G401.6 (cell line): Measurements from ENCODE around the gene PTPRN2.
"Not testable (repeated sequence)": the region's sequence is repeated elsewhere in the genome, so short reads cannot be mapped to it uniquely, and the experiment has no call there.

ENCODE experiments used
- FAIRE-seq: peaks from 2 replicates; lab custom pipeline; 2012; peaks lifted over from hg19 to GRCh38; lab: Jason Lieb, UNC

PTPRN2 gene

DNA sequence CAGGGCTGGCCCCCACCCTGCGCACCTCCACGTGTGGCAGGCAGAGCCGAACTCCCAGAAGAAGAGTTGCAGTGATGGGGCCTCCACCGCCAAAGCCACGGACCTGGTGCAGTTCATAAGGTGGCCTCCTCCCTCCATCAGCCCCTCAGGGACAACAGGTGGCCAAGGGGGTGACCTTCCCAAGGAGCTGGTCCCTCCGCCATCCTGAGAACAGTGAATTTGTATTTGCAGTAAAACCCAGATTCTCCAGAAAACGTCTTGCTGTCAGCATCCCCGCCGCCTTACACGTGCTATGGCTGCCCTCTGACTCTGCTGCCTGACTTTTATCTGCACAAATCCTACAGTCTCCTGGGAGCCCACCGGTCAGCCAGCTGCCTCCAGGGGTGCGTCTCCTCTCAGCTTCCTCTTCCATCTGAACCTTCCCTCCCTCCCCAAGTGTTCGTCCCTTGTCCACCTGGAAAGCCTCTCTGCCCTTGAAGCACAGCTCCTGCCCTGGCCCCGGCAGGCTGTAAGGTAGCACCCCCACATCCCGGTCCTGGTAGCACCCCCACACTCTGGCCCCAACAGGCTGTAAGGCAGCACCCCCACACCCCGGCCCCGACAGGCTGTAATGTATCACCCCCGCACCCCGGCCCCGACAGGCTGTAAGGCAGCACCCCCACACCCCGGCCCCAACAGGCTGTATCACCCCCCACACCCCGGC is 311.8 kb downstream of the PTPRN2 start:
- FAIRE-seq: no peak

DNA sequence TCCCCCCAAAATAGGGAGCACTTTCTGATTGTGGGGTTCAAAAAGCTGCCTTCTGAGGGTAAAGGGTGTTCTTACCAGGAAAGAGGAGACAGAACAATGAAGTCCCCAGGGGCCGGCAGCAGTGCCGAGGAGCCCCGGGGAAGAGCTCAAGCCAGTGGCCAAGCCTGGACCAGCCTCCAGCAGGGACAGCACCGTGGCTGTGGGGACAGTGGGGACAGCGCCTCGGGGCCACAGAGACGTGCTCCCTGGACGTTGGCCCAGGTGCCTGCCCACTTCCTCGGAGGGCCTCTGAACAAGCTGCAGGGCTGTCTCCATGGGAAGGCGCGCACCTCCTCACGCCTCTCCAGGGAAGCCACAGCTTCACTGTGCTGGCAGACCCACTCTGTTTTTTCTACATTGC is 312.6 kb downstream of the PTPRN2 start:
- no peak for FAIRE-seq

DNA sequence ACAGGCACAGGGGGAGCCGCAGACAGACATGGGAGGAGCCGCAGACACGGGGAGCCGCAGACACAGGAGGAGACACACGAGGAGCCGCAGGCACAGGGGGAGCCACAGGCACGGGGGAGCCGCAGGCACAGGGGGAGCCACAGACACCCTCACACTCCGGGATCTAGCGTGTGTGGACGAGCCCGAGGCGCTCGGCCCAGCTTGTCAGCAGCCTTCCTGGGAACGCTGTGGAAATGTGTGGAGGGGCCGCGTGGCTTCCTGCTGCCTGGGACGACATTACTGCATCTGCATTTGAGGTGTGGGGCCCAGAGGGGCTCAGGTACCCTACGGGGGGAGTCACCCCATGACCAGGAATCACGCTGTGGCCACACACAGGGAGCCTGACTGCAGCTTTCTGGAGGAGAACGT is 313.2 kb downstream of the PTPRN2 start:
- no peak for FAIRE-seq

GRCh38 chr7:158273756-158274342 is 313.8 kb downstream of the PTPRN2 start:
- not testable (repeated sequence) for FAIRE-seq

DNA sequence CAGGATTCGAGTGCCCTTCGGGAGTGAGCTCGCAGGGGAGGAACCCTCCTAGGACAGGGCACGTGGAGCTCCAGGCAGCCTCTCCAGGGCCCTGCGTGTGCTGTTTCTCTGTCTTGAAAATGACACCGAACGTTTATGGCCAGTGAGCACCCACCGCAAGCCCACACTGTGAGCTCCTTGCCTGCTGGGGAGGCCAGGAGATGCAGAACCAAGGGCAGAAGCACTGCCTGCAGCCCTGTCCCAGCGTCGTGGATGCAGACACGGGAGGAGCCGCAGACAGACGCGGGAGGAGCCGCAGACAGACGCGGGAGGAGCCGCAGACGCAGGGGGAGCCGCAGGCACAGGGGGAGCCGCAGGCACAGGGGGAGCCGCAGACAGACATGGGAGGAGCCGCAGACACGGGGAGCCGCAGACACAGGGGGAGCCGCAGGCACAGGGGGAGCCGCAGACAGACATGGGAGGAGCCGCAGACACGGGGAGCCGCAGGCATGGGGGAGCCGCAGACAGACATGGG is 314.4 kb downstream of the PTPRN2 start:
- no peak for FAIRE-seq

DNA sequence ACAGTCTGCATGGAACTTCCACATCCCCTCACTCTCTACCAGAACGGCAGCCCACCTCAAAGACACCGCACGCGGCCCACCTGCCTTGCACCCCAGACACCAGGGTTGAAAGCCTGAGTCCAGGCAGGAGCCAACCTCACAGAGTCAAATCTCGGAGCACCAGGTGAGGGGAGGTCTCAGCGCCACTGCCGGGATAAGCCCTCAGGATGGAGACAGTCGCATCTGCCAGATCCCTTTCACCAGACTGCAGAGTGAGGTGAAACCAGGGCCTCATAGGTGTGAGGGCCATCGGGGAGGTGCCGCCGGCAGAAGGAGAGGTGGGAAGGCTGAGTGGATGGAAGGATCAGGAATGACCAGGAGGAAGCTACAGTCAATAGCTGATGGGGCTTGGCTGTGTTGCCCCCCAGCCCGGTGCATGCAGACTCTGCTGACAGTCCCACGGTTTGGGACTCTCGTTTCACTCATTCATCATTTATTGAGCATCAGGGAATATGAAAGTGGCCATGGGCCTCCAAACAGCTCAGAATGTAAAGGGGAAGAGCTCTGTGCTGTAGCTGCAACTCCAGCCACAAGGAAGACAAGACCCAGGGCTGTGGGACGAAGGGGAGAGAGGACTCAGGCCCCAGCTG is 315.0 kb downstream of the PTPRN2 start:
- FAIRE-seq: no peak

DNA sequence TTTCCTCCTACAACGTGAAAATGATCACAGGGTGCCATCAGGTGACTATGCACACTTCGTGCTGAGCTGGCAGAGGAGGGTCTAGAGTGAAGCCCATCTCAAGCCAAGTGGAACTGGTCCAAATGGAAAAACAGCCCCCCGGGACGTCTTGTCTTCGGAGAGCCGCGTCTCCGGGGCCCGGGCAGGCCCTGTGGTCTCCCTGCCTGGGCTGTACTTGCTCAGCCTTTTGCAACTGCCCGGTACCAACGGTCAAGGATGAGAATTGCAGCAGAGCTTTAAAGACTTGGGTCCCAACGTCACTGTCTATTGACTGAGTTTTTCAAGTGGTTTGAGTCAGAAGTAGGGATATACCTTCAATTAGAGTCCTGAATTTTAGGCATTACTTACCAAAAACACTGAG is 315.5 kb downstream of the PTPRN2 start:
- no peak for FAIRE-seq

DNA sequence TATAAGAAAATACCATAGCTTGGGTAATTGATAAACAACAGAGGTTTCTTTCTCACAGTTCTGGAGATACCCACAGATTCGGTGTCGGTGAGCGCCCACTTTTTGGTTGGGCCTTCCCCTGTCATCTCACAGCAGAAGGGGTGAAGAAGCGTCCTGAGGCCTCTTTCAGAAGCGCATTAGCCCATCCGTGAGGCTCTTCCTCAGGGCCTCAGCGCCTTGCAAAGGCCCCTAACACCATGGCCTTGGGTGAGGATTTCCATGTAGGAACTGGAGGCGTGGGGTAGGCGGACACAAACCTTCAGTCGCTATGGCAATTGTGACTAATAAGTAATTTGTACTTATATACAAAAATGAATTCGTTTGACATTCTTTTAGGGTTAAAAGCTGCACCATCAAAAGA is 316.0 kb downstream of the PTPRN2 start:
- no peak for FAIRE-seq

DNA sequence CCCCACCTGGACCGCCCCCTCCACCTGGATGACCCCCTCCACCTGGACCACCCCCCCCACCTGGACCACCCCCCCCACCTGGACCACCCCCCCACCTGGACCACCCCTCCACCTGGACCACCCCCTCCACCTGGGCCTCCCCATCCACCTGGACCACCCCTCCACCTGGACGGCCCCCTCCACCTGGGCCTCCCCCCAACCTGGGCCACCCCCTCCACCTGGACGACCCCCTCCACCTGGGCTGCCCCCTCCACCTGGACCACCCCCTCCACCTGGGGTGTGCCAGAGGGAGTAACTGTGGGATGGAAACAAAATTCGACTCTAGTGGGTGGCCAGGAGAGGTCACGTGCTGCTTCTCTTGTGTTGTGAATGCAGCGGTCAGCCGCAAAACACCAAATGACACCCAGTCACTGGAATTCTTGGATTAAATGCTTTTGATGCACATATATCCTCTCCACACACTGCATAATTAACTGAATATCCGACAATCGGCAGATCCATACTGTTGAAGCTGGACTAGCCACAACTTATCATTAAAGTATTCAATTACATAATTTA is 316.7 kb downstream of the PTPRN2 start:
- FAIRE-seq: no peak

GRCh38 chr7:158270106-158270775 is 317.4 kb downstream of the PTPRN2 start:
- no peak for FAIRE-seq

- no peak for FAIRE-seq
These were observed 318.6 kb downstream of the PTPRN2 start for GRCh38 chr7:158268816-158269535.

GRCh38 chr7:158267742-158268435 is 319.7 kb downstream of the PTPRN2 start:
- no peak for FAIRE-seq

DNA sequence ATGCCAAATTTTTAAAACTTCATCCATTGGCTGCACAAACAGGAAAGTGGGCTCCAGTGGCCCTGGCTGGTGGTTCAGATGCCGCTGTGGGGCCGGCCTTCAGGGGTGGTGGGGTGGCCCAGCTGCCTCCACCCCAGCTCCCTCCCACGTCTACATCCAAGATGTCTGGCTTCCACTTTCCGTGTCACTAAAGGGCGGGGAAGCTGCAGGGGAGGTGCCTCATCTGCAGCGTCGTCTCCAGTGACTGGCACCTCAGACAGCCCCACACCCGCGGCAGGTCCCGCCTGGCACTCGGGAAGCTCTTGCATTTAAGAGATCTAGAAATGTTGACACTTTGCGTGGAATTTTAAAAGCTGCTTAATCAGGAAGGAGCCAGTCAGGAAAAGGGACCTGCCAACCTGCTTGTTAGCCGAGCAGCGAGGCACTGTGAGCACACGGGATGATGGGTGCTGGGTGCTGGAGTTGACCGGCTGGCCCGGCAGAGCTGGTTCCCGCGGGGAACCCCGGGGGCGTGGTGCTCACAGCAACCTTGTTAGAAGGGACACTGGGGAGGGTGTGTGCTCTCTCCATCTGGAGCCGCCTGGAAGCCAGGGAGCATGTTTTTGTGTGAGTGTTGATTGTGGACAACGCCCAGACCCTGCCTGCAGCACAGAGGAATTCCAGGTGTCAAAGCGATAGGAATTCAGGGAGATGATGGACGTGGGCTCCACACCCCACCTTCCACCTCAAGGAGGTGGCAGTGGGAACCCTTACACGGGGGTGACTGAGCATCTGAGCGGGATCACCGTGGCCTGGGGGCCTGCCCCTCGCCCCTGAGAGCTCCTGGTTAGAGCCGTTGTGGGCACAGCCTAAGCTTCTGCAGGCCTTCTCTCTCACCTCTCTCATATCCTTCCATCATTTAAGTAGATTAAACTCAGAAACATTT is 320.5 kb downstream of the PTPRN2 start:
- FAIRE-seq: no peak

GRCh38 chr7:158266426-158266816 is 321.2 kb downstream of the PTPRN2 start:
- FAIRE-seq: no peak

DNA sequence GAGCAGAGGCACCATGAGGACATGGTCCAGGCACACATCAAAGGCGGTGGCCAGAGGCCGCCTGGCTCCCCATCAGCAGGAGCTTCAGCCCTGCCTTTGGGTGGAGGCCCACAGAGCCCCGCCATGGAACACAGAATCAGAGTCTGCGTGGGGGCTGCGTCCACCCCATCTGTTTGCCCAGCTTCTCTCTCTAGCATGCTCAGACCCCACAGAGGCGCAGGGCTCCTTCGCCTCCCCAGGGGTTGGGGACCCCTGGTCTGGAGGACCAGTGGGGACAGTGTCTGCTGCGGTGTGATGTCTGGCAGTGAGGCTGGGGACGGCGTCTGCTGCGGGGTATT is 321.9 kb downstream of the PTPRN2 start:
- FAIRE-seq: no peak

DNA sequence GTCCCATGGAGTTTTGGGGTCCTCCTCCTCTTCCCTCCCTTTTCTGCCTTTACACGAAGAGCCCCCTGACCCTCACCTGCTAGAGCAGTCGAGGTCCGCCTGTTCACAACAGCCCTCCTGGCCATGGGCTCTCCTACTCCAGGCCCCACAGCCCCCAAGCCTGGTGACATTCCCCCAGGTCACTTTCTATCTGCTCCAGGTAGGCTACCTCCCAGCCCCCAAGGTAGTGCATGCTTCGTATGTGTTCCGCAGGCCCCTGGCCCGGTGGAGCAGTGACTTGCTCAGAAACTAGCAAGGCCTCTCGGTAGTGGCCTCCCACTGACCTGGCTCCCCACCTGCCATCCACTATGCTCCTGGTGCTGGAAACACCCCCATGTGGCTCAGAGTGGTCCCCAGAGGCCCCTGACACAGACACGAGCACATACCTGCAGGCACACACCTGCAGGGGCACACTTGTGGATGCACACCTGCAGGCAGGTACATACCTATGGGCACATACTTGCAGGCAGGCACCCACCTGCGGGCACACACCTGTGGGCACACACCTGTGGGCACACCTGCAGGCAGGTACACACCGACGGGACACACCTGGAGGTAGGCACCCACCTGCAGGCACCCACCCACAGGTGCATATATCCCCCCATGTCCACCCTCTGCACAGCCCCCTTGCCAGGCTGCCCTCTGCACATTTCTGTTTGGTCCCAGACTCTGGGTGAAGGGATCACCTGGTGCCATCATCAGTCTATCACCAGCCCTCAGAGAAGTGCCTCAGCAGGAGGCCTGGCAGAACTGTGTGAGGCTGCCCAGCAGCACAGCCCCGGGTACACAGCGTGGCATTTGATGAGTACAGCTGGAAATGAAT is 322.5 kb downstream of the PTPRN2 start:
- no peak for FAIRE-seq

DNA sequence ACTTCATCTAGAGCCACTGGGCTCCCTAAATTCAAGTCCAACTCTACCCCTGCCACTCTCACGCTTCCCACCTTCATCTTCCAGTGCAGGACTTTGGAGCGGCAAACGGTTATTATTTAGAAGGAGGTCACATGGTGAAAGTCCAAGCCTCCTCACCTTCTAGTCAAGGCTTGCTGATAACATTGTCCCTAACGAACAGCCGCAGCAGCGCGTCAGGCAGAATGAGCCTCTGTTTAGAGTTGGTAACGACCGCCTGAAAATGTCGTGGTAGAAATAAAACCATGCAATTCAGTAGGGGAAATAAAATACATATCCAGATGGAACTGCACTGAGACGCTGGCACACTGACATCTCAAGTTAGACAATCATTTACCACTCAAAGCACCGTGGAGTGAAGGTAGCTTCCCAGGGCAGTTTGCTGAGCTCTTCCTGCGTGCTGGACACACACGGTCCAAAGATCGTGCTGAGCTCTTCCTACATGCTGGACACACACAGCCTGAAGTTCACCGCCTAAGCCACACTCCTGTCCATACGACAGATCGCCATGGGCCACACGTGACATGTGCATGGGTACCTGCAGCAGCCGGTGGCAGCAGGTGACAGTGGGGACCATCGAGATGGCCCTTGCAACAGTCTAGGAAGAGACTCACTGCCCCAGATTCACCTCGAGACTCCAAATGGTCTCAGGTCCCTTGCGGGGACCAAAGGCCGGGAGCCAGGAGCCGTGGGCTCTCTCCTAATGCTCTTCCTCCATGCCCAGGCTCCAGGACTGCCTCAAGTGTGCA is 323.5 kb downstream of the PTPRN2 start:
- no peak for FAIRE-seq

- no peak for FAIRE-seq
These were observed 324.3 kb downstream of the PTPRN2 start for GRCh38 chr7:158263110-158263963.
